HG03025 (cell line): ENCODE measurements around the gene ERLEC1.
"Not testable (repeated sequence)": the region's sequence is repeated elsewhere in the genome, so short reads cannot be mapped to it uniquely, and the experiment has no call there.

Source experiments
- ATAC-seq: cut with Tn5 transposase; IDR thresholded peaks from one replicate; pipeline ENCODE4 v1.9.1; 2021; ENCODE audit warnings: mild to moderate bottlenecking, moderate library complexity; ENCODE audit not compliant: unreplicated experiment, low FRiP score

ERLEC1 gene

GRCh38 chr2:53827398-53828175, 40.7 kb downstream of the ERLEC1 start:
- ATAC-seq, result no peak

GRCh38 chr2:53828331-53828730, 41.5 kb downstream of the ERLEC1 start:
- no peak for ATAC-seq

- no peak for ATAC-seq
These were observed 42.6 kb downstream of the ERLEC1 start for GRCh38 chr2:53829273-53829979.

- ATAC-seq, result not testable (repeated sequence)
These were observed 43.1 kb downstream of the ERLEC1 start for GRCh38 chr2:53829980-53830290.

- no peak for ATAC-seq
These were observed 53.7 kb downstream of the ERLEC1 start for GRCh38 chr2:53840580-53840979.

GRCh38 chr2:53841651-53842050, 54.8 kb downstream of the ERLEC1 start:
- not testable (repeated sequence) for ATAC-seq

GRCh38 chr2:53842891-53843290, 56.0 kb downstream of the ERLEC1 start:
- no peak for ATAC-seq

GRCh38 chr2:53843595-53843994, 56.8 kb downstream of the ERLEC1 start:
- ATAC-seq, result no peak

- no peak for ATAC-seq
These were observed 61.2 kb downstream of the ERLEC1 start for GRCh38 chr2:53848062-53848461.

GRCh38 chr2:53851052-53851757, 64.4 kb downstream of the ERLEC1 start:
- ATAC-seq, result not testable (repeated sequence)

- no peak for ATAC-seq
These were observed 65.7 kb downstream of the ERLEC1 start for GRCh38 chr2:53852532-53852931.

DNA sequence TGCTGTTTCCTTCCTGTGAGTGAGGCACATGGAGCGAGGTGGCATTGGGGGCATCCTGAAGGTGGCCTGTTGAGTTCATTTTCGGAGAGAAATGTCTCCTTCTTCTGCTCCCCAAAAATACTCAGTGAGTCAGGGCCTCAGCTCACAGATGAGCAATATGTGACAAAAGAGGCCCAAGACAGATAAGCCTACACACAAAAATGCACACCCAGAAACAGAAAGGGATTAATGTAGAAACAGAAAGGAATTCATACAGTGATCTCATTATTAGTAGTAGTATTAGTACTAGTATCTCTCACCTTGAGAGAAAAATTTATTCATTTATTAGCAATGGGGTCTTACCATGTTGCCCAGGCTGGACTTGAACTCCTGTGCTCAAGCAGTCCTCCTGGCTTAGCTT, 67.8 kb downstream of the ERLEC1 start:
- ATAC-seq, result no peak

- no peak for ATAC-seq
These were observed 69.4 kb downstream of the ERLEC1 start for GRCh38 chr2:53856272-53856671.

DNA sequence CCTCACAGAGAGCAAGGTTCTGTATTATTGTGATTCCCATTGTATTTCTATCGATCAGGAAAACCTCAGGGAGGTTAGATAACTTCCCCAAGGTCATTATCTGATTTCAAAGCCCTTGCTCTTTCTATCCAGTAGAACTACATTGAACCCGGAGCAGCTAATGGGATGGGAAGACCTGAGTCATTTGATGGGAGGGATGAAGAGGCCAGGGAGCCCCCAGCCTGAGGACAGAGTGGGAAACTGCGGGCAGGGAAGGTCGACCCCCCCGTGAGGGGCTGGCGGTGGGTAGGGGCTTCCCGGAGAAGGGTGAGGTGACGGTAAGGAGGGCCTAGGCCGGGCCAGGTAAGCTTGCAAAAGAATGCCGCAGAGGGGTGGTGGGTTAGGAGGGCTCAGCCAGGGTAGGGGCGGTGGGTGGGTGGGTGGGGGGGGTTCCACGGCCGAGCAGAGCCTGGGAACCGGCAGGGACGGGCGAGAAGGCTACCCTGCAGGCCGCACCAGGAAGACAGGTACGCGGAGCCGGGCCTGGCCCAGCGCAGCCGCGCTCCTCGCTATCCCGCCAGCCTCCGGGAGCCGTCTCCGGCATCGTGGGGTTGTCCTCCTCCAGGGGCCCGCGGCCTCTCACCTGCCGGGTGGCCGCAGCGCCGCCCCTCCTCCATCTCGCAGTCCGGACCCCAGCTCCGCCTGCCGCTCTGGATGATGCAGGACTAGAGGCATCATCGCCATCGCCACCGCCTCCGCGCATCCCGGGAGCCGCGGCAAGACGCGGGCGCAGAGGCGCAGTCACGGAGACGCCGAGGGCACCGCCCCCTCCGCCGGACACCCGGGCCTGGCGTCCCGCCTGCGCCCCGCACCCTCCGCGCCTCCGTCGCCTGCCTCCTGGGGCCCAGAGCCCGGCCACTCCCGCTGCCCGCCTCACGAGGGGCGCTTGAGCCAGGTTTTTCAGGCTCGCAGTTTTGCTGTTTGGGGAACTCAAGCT, 72.7 kb downstream of the ERLEC1 start, which contains the start of gene GPR75:
Gene GPR75 (minus strand): TSS at position 762 of the 976 bp plus-strand sequence. CDS start 5,211 bp downstream, outside the sequence.
- no peak for ATAC-seq

DNA sequence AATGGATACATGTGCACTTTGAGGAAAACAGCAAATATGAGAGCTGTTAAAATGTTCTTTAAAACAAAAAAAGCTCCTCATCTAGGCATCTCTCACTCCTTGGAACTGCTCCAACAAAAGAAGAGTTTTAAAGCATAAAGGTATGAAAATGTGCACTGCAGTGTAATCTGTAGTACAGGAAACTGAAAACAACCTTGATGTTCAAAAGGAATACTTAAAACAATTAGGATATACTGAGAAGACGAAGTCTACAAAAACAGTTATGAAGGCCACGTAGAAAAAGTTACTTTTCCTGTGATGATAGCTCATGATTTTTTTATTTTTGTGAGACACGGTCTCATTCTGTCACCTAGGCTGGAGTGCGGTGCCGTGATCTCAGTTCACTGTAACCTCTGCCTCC, 75.0 kb downstream of the ERLEC1 start:
- ATAC-seq, result no peak

DNA sequence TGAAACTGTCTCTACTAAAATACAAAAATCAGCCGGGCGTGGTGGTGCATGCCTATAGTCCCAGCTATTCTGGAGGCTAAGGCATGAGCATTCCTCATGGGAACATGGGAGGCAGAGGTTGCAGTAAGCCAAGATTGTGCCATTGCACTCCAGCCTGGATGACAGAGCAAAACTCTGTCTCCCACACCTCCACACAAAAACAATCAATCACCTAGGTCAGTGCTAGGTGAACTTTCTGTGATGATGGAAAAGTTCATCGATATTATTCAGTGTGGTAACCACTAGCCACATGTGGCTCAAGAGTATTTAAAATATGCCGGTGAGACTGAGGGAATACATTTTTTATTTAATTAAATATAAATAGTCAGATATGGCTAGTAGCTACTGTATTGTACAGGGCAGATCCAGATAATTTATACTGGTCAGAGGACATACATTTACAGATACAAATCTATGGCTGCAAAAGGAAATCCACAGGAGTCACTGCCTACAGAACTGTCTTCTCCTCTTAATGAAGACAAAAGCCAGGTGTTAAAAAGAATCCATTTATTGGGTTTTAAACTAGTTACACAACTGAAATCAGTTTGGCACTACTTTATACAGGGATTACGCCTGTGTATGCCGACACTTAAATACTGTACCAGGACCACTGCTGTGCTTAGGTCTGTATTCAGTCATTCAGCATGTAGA, 76.8 kb downstream of the ERLEC1 start:
- ATAC-seq, result no peak

DNA sequence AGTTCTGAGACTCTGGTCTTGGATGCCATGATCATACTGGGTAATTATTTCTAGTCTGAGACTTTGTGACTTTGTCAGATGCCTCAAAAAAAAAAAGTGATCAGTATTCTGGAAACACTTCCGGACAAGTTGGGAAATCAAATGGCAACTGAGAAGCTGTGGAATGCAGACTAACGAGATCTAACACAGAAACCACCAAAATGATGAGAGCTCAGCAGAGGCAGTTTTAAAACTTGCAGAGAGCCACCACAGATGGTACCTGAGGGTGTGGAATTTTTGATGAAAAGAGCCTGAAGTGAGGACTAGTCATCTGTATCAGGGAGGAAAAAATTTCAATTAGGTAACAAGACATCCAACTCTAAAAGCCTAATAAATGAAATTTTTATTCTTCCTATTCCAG, 78.4 kb downstream of the ERLEC1 start:
- no peak for ATAC-seq

DNA sequence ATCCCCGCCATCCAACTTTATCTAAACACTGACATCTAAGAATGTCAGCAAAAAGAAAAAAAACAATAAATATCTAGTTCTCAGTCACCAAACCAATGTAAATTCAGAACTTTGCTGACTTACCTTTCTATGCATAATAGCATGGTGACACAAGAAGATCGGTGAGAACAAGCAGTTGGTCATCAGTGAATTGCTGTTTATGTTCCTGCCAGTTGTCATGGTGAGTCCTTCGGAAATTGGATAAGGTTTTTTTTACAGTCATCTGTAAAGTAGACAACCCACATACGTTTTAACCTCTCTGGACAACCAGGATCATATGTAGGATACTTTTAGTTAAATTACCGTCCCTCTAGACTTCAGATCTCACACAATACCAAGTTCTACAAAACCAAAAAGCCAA, 79.1 kb downstream of the ERLEC1 start:
- no peak for ATAC-seq

DNA sequence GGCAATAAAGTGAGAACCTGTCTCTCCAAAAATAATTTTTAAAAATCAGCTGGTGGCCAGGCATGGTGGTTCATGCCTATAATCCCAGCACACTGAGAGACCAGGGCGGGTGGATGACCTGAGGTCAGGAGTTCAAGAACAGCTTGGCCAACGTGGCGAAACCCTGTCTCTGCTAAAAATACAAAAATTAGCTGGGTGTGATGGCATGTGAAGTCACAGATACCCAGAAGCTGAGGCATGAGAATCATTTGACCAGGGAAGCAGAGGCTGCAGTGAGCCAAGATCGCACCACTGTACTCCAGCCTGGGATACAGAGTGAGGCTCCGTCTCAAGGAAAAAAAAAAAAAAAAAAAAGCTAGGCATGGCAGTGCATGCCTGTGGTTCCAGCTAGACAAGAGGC, 80.3 kb downstream of the ERLEC1 start:
- ATAC-seq, result no peak

- no peak for ATAC-seq
These were observed 80.9 kb downstream of the ERLEC1 start for GRCh38 chr2:53867773-53868172.
